H1 (cell line): Measurements from ENCODE around the gene ZNF592. TPM values are rescaled to one million over a fixed set of nuclear protein-coding genes. Genes with fewer than 3 reads are reported as not detected.

Experiments used
- CBX5 ChIP-seq: fragments of 300-800, 300-1000 bp; sonication (generic); IDR thresholded peaks from 2 replicates; pipeline ENCODE4 v1.7.1; 2016; ENCODE audit warnings: antibody characterized with exemption, low read length, low read depth
- CBX8 ChIP-seq: fragments of 300-800, 300-1000 bp; sonication (generic); IDR thresholded peaks from 2 replicates; pipeline ENCODE4 v1.7.1; 2016; ENCODE audit warnings: low read depth, low read length, borderline replicate concordance
- CHD1 ChIP-seq: IDR thresholded peaks from 2 replicates; pipeline ENCODE4 v1.6.1; 2012; ENCODE audit warnings: low read depth, low read length, improper control_type of control experiment
- KDM4A ChIP-seq: IDR thresholded peaks from one replicate; pipeline ENCODE4 v1.7.1; 2012; ENCODE audit warnings: low read depth, mild to moderate bottlenecking, moderate library complexity, low read length, inconsistent platforms; ENCODE audit not compliant: severe bottlenecking
- SIX5 ChIP-seq: IDR thresholded peaks from 2 replicates; pipeline ENCODE4 v1.6.1; 2011; ENCODE audit warnings: mild to moderate bottlenecking, low read depth, low read length
- TAF7 ChIP-seq: optimal IDR thresholded peaks from 2 replicates; pipeline ENCODE3; 2011; ENCODE audit warnings: low read depth, mild to moderate bottlenecking, inconsistent platforms, low read length, moderate library complexity, borderline replicate concordance
- ZNF274 ChIP-seq: IDR thresholded peaks from 2 replicates; pipeline ENCODE4 v1.7.0; 2012; ENCODE audit warnings: low read length, borderline replicate concordance; ENCODE audit errors: extremely low read depth
- polyA plus RNA-seq, 7 experiments: library from polyadenylated mRNA; depleted of rRNA in 3 of 7; stranded (reverse) in 5 of 7; unstranded in 2 of 7; fragments of >200 nt in 5 of 7; fragments of 200-250 nt in 2 of 7; gene quantifications; 1 replicate in 5 of 7; 2 replicates in 1 of 7; 4 replicates in 1 of 7; pipeline versions ENCODE4 v1.2.1 to v1.2.3, GENCODE V29; 2011 to 2013; ENCODE audit warnings: missing spikeins in 2 of 7, mixed read lengths in 2 of 7
- total RNA-seq: library from RNA; stranded (reverse); fragmentation: NEBNext Ultra II Directional; extraction: Animal tissue kit (Norgen Biotek cat#: 25700); gene quantifications from 2 replicates; pipeline ENCODE4 v1.2.1, GENCODE V29; 2021
- TF ChIP-seq, protein P1 (sequence below): IDR thresholded peaks from 2 replicates; pipeline ENCODE4 v1.6.1; 2012; ENCODE audit warnings: inconsistent platforms

The ZNF592 gene
- total and polyA plus RNA-seq, 2 of the 8 experiments (the other 6 are each of a cell fraction or from before 2014, with no cell fraction given), result 14.2 to 33.0 TPM

- no peak for TF ChIP-seq TAF7
- TF ChIP-seq, protein P1, sequence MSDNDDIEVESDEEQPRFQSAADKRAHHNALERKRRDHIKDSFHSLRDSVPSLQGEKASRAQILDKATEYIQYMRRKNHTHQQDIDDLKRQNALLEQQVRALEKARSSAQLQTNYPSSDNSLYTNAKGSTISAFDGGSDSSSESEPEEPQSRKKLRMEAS, result no peak
- no peak for TF ChIP-seq ZNF274
- no peak for TF ChIP-seq CBX5
- TF ChIP-seq CHD1, result no peak
- no peak for TF ChIP-seq SIX5
- TF ChIP-seq CBX8, result no peak
- no peak for TF ChIP-seq KDM4A
Measured at GRCh38 chr15:84813435-84813834, 65.0 kb downstream of the ZNF592 start (continued).
